Breast epithelium (tissue), 3 donors: ENCODE measurements around the gene CXCL14.

Experiments
- CTCF ChIP-seq, 3 donors: fragments of 450-650 bp; IDR thresholded peaks; one replicate each; pipeline ENCODE4 v1.5.1; 2016 to 2017; ENCODE audit warnings: antibody characterized with exemption in 3 of 3, mild to moderate bottlenecking in 3 of 3, moderate library complexity in 3 of 3
- POLR2A ChIP-seq: fragments of 450-650 bp; IDR thresholded peaks from one replicate; pipeline ENCODE4 v1.6.1; 2016; ENCODE audit warnings: antibody characterized with exemption, mild to moderate bottlenecking, moderate library complexity
- POLR2AphosphoS5 ChIP-seq, 3 donors: sonication (generic); formaldehyde crosslinking; IDR thresholded peaks; one replicate each; pipeline ENCODE4 v1.6.1; 2017; ENCODE audit warnings: antibody characterized with exemption in 3 of 3

GRCh38 chr5:135625486-135625885 is 46.7 kb upstream of the CXCL14 start:
- TF ChIP-seq CTCF (IDR thresholded peaks at IDR 0.05) (no peak), POLR2A (no peak), POLR2AphosphoS5 (IDR thresholded peaks at IDR 0.05) (no peak)
